Activated CD4-positive, alpha-beta T cell treated with anti-CD3 and anti-CD28 coated beads, Interleukin-2, amount 50 U/mL, for 48 hours (primary cell): Measurements from ENCODE around the gene RBMS3.
"Not testable (repeated sequence)": the region's sequence is repeated elsewhere in the genome, so short reads cannot be mapped to it uniquely, and the experiment has no call there.

Experiments used
- DNase-seq, 2 experiments: peaks; one replicate each; pipeline ENCODE4 v3.0.0-alpha.2; 2020

RBMS3 gene

DNA sequence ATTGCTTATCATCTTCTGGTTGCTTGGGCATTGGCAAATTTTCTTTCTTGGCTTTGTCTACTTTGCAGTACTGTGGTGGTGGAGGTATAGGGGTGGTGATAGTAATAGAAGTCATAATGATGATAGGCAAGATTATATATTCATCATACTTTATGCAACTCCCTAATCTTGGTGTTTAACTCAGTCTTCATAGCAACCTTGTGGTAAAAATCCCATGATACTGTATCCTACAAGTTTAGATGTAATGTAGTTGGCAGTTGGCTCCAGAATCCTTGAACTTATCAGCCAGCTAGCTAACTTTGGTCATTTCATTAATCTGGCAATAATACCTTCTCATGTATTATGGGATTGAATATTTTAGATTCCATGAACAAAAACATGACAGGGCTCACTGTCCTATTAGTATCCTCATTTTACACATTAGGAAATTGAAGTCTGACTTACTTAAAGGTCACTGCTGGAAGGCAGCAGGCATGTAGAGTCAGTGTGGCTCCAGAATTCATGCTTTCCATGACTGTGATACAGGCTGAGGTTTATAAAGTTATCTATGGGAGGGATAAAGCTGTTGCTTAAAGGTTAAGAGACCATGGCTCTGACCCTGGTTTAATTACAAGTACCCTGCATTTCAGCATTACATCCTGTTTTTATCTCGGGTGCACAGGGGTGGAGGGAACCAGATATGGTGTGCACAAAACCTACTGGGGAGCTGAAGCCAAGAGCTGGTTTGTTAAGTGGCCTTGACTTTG is 33.3 kb downstream of the RBMS3 start:
- no peak for DNase-seq

- DNase-seq = no peak
Observed at GRCh38 chr3:29314727-29315088, 33.8 kb downstream of the RBMS3 start.

GRCh38 chr3:29317659-29318173 is 36.8 kb downstream of the RBMS3 start:
- no peak for DNase-seq

GRCh38 chr3:29318251-29318650 is 37.4 kb downstream of the RBMS3 start:
- DNase-seq = no peak

DNA sequence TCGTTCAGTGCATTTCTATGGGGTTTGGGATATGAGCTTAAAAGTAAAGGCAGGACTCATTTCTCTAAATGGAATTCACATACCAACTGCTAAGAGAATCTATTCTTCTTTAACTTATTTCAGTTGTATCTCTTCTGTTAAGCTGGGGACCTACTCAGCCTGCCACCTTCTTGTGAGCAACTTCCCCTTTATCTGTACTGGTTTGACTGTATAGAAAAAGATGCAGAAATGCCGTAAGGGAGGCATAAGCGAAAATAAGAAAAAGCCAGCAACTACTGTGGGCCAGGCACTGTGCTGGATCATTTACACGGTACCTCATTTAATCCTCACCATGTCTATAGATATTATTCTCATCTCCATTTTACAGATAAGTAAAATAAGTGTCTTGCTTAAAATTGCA is 38.4 kb downstream of the RBMS3 start:
- DNase-seq = no peak

DNA sequence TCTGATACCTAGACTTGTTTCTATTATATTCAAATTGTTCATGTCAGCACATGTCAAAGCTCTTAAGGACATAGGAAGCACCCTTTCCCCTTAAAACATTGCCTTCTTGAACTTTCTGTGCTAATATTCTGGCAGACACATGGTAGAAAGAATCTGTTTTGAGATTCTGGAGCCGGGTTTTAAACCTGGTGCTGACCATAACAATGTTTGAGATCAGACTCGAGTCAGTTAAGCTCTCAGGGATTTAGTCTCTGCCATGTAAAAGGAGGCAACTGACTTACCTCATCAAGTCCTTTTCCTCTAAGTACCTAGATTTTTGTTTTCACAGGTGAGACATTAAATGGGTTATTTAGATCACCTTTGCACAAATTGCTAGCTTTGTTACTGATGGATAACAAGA is 38.9 kb downstream of the RBMS3 start:
- DNase-seq = no peak

DNA sequence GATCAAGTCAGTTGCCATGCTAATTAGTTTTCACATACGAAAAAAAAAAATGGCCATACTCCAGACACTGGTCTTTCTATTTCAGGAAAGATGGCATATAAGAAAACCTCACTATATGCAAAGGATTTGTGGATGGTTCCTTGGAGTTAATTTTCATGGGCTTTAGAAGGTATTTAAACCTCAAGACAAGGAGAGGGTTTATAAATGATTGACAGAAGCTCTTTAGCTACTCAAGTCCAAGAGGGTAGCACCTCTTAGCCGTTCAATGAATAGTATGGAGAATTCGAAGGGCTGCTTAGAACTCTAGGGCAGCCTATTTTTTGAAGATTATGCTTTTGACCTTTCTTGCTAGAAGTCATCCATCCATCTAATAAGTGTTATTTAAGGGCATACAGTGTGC is 41.7 kb downstream of the RBMS3 start:
- no peak for DNase-seq

DNA sequence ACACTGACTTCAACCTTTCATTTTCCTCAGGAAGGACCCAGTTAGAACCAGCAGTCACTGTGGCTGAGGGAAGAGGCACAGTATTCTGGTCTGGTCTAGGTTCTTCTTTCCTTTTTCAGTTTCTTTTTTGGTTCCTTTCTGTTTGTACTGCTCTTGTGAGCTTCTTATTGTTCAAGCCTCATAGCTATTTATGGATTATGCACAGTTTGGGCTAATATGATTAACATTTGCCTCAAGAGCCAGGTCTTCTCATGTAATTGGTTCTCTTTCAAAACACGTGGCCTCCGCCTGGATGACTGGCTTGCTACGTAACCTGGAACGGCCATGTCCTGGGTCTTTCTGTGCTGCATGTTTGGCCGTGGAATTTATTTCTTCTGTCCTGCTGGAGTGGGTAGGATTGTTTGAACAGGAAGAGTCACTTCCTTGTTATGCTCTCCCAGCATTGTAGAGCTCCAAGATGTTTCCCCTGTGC is 43.3 kb downstream of the RBMS3 start:
- DNase-seq = no peak

DNA sequence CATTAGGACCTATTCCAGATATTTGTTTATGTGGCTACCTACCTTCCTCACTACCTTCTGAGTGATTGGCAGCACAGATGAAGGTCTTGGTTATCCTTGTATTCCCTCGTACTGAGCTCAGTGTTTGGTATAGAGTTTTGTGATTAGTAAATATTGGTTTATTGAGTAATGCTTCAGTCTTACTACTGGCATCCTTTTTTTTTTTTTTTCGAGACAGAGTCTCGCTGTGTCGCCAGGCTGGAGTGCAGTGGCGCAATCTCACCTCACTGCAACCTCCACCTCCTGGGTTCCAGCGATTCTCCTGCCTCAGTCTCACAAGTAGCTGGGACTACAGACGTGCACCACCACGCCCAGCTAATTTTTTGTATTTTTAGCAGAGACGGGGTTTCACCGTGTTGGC is 45.7 kb downstream of the RBMS3 start:
- DNase-seq = not testable (repeated sequence)

DNA sequence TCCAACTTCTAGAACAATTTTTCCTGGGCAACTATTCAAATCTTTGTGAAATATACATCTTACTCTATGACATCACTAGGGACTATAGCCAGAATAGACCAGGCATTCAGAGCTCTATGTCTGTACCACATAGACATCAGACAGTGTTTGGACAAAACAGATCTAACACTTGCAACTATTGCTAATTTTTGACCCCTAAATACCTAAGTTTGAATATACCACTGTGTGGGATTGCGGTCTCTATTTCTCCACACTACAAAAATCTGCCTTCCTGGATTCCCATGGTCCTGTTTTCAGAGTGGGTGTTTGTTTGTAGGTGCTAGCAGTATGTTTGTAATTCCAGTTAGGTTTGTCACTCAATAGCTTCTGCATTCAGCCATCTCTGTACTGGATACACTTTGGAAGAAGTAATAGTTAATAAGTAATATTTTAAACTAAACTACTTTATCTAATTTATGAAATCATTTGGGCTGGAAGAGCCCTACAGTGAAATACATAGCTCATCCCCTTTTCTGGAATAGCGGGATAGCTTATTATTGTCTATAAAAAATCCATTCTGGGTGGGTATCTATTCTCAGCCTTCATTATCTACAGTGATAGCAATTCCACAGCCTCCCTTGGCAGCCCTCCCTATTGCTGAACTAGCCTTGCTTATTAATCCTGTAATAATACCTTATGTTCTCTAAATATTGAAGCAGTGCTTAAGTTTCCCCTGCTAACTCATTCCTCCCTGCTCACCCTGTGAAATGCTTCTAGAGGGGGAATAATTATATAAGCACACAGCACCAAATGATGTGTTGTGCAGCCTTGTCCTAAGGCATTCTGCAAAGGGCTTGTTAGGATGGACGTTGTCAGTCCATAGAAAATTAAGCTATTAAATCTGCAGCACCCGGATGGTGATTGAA is 49.4 kb downstream of the RBMS3 start:
- no peak for DNase-seq

GRCh38 chr3:29331035-29331434 is 50.2 kb downstream of the RBMS3 start:
- no peak for DNase-seq

- DNase-seq = no peak
Observed at GRCh38 chr3:29331456-29332194, 50.8 kb downstream of the RBMS3 start.

DNA sequence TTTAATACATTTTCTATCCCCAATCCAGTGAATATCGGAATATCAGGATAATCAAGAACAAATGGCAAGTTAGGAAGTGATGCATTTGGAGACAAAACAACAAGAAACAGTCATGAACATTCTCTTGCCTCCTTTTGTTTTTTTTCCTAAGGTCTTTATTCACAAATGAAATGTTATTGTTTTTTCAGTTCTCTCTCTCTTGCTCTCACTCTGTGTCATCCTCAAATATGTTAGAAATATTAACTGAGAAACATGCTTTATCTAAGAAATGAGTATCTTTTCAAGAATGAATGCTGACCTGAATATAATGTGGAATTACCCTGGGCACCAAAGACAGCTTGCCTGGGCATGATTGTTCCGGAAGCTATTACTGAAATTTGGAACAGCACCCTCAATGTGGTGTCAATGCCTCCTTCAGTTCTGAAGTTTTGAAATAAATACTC is 51.3 kb downstream of the RBMS3 start:
- no peak for DNase-seq

- no peak for DNase-seq
Observed at GRCh38 chr3:29333576-29333975, 52.7 kb downstream of the RBMS3 start.

DNA sequence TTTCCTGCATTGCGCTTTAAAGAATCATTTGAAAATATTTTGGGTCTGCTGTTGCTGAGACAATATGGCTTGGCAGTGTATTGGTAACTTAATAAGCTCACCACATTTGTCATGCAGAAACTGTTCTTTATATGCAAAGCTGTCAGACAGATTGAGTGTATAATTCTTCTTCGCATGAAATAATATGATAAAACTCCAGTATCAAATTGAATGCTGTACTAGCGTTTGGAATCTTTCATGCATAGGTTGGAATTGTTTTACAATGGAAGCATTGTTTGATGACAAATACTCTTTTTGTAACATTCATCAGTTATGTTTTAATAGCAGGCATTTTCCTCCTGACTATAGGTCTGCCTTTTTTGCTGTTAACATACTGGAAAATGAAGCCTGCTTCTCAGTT is 53.8 kb downstream of the RBMS3 start:
- no peak for DNase-seq

DNA sequence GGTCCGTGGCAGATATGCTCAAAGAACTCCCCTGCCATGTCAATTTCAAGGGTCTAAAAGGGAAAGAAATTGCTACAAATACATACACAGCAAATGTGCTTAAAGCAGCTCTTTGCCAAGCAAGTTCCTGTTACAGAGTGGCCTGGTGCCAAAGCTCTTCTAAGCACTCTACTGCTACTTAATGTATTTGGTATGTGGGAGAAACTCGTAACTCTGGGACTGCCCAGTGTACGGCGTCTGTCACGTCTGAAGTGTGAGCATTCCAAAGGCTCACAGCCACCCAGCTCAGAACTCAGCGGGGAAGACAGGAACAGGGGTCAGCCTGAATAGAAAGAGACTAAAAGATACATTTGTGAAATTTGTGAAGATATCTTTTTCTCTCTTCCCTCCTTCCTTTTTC is 54.6 kb downstream of the RBMS3 start:
- DNase-seq = no peak

DNA sequence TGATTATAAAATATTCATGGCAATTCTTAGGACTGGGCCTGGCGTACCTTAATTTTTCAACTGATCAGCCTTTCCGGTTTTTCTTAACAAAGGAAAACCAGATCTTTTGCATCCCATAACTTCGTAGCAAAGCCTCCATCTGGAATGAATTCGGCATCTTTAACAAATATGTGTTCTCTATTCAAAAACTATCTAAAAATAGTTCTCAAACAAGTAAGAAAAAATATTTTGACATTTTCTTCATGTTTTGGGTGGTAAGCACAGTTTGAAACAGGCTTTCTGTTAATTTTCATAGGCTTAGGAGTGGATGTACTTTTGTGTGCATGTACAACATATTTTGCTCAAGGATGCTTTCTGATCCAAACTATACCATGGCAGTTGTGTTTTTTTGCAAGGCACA is 55.1 kb downstream of the RBMS3 start:
- DNase-seq = no peak

- DNase-seq = no peak
Observed at GRCh38 chr3:29337565-29337964, 56.7 kb downstream of the RBMS3 start.

- DNase-seq = no peak
Observed at GRCh38 chr3:29338377-29338776, 57.5 kb downstream of the RBMS3 start.

- no peak for DNase-seq
Observed at GRCh38 chr3:29339016-29339833, 58.4 kb downstream of the RBMS3 start.

DNA sequence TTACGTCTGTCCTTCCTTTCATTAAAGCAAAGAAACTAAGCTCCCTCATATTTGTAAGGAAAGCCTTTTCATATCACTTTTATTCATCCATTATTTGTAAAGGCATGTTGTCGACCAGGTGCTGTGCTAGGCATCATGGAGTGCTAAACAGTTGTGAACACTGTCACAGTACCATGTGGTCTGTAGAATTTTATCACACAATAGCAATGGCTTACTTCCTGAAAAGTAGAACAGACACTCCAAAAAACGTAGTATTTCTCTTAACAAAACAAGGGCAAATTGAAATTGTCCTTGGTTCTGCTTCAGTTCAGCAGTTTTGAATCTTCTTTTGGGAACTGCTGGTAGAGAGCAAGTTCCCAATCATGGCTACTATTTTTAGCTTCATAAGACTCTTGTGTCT is 63.3 kb downstream of the RBMS3 start:
- DNase-seq = no peak

DNA sequence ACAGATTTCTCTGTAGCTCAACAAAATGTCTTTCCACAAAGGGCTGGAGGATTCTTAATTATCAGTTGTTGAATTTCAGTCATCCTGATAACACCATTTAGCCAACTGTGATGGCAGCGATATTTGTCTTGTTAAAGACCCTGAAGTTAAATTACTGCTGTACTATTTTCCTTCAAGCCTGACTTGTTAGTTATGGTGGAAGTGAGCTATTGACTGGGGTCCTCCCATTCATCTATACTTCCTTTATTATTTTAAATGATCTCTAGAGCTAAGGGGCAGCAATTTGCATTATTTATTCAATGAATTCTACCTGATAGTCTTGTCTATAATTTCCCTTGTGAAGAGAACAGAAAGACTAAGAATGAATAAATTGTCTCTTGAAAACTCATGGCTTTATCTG is 64.1 kb downstream of the RBMS3 start:
- no peak for DNase-seq
